ENCODE measurements around the gene OXLD1.

The OXLD1 gene

GRCh38 chr17:81665205-81666091 is 957 bp downstream of the OXLD1 start:
- peak overlapping the region; percentile 80 for H3K4me3 ChIP-seq (ENCODE audit: low read depth, low read length)
- TF ChIP-seq CTCF (IDR thresholded peaks at IDR 0.05; ENCODE audit: low read depth, low read length): no peak

- no peak for TF ChIP-seq CTCF (IDR thresholded peaks at IDR 0.05; ENCODE audit: low read depth, low read length)
- no peak overlapping the region for H3K4me3 ChIP-seq (ENCODE audit: low read depth, low read length)
Measured at GRCh38 chr17:81664051-81664470, 2.3 kb downstream of the OXLD1 start.

GRCh38 chr17:81662002-81662401 is 4.4 kb downstream of the OXLD1 start:
- H3K4me3 ChIP-seq (ENCODE audit: low read depth, low read length): no peak overlapping the region
- no peak for TF ChIP-seq CTCF (IDR thresholded peaks at IDR 0.05; ENCODE audit: low read depth, low read length)

GRCh38 chr17:81660441-81660840 is 6.0 kb downstream of the OXLD1 start:
- H3K4me3 ChIP-seq (ENCODE audit: low read depth, low read length): no peak overlapping the region
- TF ChIP-seq CTCF (IDR thresholded peaks at IDR 0.05; ENCODE audit: low read depth, low read length): no peak

GRCh38 chr17:81659038-81659437 is 7.4 kb downstream of the OXLD1 start:
- TF ChIP-seq CTCF (IDR thresholded peaks at IDR 0.05; ENCODE audit: low read depth, low read length): no peak

GRCh38 chr17:81656835-81657234 is 9.6 kb downstream of the OXLD1 start:
- no peak for TF ChIP-seq CTCF (IDR thresholded peaks at IDR 0.05; ENCODE audit: low read depth, low read length)
- no peak overlapping the region for H3K4me3 ChIP-seq (ENCODE audit: low read depth, low read length)

More at GRCh38 chr17:81659038-81659437, 7.4 kb downstream of the OXLD1 start:
- H3K4me3 ChIP-seq (ENCODE audit: low read depth, low read length): no peak overlapping the region

- TF ChIP-seq CTCF (IDR thresholded peaks at IDR 0.05; ENCODE audit: low read depth, low read length): no peak
- H3K4me3 ChIP-seq (ENCODE audit: low read depth, low read length): no peak within 1 kb of the TSS
Measured at GRCh38 chr17:81656118-81656743, 10.2 kb downstream of the OXLD1 start, which contains the start of gene PDE6G. PDE6G (minus strand) TSS chr17:81656542; CDS start chr17:81653305, 3,237 bp downstream.
